ENCODE results near the gene CHST12.

GRCh38 chr7:2460188-2460587 lies 56.8 kb downstream of the CHST12 start:
- TF ChIP-seq POLR2A (IDR thresholded peaks at IDR 0.05; ENCODE audit: low read depth, low read length), result no peak
- TF ChIP-seq POLR2AphosphoS5 (IDR thresholded peaks at IDR 0.05; ENCODE audit: low read depth, low read length), result no peak
- TF ChIP-seq TAF1 (IDR thresholded peaks at IDR 0.05; ENCODE audit: borderline replicate concordance, low read depth, low read length), result no peak

Measured in GM12892 (cell line).